HG02981 (cell line): ENCODE measurements around the gene CETN2.
"Not testable (repeated sequence)": the region's sequence is repeated elsewhere in the genome, so short reads cannot be mapped to it uniquely, and the experiment has no call there.

Source experiments
- ATAC-seq: cut with Tn5 transposase; IDR thresholded peaks from one replicate; pipeline ENCODE4 v1.9.1; 2021; ENCODE audit warnings: mild to moderate bottlenecking, moderate library complexity; ENCODE audit not compliant: unreplicated experiment

The CETN2 gene

GRCh38 chrX:152833378-152833777 is 2.8 kb upstream of the CETN2 start:
- no peak for ATAC-seq

DNA sequence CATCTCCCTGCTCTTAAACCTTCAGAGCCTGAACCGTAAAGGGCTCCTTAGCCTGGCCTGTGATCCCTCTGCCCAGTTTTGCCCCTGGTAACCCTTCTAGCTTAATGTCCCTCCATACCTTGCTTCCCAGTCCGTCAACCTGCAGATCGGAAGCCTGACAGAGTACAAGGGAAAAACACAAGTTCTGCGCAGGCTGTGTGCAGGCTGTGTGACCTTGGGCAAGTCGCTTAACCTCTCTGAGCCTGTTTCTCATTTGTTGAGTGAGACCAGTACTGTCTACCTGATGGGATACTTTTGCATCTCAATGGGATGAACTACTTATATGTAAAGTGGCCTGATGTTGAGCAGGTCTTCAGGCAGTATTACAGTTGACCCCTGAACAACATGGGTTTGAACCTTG is 2.0 kb upstream of the CETN2 start:
- ATAC-seq, result no peak

DNA sequence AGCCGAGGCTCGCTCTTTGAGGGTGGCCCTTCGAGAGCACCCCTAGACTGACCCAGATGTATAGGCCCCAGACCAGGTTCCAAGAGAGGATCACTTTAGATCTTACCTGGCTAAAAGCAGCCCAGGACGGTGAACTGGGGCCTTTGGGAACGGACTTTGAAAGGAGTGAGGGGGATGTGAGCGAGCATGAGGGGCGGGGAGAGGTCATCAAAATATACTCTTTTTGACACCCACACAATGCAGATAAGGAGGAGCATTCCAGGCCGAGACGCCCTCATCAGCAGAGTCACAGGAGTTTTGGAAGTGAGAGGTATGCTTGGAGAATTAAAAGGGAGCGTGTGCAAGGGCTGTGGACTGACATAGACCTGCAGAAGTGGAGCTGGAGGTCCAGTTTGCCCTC is 834 bp upstream of the CETN2 start:
- ATAC-seq, result no peak

- no peak for ATAC-seq
These were observed 5.6 kb downstream of the CETN2 start for GRCh38 chrX:152824841-152825374.

GRCh38 chrX:152823657-152824056 is 6.9 kb downstream of the CETN2 start:
- ATAC-seq, result no peak

DNA sequence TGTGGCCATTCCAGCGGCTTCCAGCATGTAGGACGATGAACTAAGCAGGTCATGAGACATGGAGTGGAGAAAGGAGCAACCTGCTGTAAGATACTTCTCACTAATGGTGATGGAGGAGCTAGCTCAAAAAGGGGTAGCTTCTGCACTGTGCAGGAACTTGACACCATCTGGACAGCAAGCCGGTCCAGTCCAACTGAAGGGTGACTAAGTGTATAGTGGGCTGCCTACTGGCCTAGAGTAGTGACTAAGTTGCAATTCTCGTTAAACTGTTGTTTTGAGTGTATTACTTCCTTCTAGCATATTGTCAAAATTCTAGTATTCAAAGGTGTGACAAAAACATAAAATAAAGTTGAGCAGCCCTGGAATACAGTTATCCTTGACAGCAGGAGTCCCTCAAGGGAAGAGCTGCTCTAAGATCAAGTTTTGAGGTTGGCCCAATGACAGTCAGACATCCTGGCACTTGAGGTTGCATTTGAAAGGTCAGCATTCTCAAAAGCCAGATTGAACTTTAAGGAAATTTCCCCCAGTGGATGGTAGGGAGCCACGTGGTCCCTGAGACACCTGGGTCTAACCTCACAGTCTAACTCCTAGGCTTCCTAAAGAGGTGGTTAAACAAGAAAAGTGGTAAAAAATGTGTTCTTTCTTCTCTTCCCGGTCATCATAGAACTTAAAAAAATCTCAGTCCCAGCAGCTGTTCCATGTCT is 8.0 kb downstream of the CETN2 start:
- no peak for ATAC-seq

DNA sequence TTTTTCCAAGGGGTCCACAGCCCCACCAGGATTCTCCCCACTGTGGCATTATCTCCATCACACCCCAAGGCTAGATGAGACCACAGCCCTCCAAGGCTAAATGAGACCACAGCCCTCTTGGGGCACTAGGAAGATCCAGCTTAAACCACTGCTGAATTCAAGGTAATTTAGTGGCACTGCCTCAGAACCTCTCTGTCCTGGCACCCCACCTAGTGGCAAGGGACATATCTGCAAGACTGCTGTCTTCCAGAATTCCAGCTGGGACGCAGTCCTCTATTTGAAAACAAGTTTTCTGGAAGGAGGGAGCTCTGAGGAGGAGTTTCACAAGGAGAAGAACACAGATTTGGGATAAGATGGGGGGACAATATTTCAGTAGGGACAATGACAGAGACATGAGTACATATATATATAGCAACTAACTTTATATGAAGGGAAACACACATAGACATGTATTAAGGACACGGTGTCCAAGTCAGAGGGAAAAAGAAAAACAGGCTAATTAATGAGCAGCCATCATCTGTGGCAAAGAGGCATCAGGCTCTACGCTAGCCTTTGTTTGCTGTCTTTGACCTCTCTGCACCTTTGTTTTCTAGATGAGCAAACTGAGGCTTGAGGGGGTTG is 9.3 kb downstream of the CETN2 start:
- ATAC-seq, result no peak

DNA sequence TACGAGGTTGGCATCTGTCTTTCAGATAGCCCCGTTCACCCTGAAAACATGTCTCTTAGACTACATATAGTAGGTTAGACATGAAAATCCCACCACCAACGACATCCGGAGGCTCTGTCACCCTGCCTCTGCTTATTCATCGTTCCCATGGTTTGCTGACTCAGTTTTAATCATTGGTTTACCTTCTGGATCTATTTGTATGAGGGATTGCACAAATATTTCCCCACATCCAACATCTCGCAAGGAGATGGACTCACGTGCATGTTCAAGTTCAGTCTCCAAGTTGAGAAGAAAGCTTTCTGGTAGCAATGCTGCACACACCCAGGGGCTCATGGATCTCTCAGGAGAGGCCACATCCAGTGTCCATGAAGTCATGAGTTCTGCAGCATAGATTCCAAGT is 10.8 kb downstream of the CETN2 start:
- ATAC-seq, result no peak

DNA sequence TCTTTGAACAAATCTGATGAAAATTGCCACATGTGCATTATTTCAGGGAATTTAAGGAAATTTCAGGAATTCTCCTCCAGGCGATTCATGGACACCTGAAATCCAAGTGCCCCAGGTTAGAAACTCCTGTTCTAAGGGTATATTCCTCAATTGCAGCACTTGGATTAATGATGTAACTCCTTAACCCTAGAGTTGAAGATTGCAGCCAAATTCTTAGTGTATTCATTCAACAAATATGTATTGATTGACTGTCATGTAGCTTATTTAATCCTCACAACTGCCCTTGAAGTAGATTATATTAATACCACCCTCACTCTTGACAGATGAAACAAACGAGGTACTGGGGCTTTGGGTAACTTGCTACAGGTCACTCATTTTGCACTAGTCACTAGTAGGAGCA is 11.3 kb downstream of the CETN2 start:
- no peak for ATAC-seq

- ATAC-seq, result no peak
These were observed 12.2 kb downstream of the CETN2 start for GRCh38 chrX:152818356-152818755.

DNA sequence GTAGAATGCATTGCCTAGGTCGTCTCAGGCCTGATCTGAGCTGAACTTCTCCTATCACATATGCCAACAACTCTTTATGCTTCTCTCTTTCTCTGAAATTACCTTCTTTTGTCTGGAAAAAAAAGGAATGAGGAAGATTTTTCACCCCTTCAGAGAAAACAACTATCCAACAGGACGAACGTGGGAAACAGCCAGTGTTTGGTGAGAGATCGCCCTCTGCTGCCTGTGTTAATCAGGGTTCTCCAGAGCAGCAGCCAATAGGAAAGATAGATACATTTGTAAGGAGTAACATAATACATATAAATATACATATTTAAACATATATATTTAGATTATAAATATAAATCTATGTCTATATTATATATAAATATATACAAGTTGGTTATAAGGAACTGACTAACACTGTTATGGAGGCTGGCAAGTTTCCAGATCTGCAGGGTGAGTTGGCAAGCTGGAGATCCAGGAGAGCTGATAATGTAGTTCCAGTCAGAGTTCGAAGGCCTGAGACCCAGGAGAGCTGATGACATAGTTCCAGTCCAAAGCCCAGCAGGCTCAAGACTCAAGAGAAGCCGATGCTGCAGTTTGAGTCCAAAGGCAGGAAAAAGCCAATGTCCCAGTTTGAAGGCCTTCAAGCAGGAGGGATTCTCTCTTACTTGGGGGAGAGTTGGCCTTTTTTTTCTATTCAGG is 13.3 kb downstream of the CETN2 start:
- ATAC-seq, result no peak

DNA sequence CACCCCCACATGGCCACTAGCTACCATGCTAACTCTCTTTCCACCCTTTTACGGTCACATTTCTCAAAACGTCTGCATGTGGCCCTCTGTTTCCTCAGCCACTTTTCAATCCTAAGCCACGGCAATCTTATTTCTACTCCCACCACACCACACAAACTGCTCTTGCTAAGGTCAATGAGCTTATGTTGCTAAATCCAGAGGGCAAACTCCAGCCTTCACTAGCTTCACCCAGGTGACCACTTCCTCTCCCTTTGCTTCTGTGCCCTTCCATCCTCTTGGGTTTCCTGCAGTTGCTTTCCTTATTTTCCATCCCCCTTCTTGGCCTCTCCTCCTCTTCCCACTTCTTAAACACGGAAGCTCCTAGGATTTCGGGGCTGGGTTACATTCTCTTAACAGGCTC is 16.5 kb downstream of the CETN2 start:
- ATAC-seq, result no peak

GRCh38 chrX:152813206-152813605 is 17.4 kb downstream of the CETN2 start:
- ATAC-seq, result no peak

DNA sequence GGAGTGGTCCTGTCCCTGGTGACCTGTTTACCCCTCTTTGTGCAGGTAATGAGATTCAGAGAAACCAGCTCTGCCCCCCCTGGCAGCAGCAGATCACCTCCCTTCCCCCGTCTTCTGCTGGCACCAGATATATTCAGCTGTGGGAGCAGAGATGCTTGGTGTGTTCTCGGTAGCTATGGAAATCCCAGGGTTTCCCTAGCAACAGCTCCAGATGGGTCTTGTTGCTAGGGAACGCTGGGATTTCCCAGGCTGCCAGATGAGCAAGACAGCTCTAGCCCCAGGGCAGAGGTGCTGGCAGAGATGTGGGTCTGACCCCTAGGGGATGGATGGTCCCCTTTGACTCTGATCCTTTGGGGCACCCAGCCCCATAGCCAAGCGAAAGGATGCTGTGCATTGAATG is 20.2 kb downstream of the CETN2 start:
- no peak for ATAC-seq

- no peak for ATAC-seq
These were observed 24.5 kb downstream of the CETN2 start for GRCh38 chrX:152806035-152806434.

DNA sequence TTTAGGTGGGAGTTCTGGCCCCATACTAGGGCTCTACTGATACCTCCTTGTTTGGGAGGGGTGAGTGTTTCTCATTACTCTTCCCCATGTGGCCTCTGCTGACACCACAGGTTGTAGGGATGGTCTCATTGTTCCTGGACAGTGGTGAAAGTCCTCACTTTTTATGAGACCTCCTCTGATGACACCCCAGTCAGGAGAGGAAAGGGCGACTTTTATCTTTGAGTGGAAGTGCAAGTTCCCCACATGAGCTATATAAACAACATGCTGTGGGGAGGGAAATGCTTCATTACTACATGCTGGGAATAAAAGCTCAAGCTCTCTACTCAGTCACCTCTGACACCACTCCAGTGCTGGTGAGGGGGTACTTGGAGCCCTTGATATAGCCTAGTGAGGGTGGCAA is 31.6 kb downstream of the CETN2 start:
- ATAC-seq, result no peak

- ATAC-seq, result not testable (repeated sequence)
These were observed 43.5 kb downstream of the CETN2 start for GRCh38 chrX:152787062-152787461.
